Lower leg skin (tissue), 3 donors: ENCODE measurements around the gene CYB5RL.

Experiments used
- POLR2A ChIP-seq, 2 donors: fragments of 450-650 bp; IDR thresholded peaks; one replicate each; pipeline ENCODE4 v1.6.1; 2016 to 2017; ENCODE audit warnings: antibody characterized with exemption in 2 of 2, mild to moderate bottlenecking in 1 of 2, moderate library complexity in 1 of 2
- TF ChIP-seq, protein P1 (sequence below), 3 donors: fragments of 450-650 bp; IDR thresholded peaks; one replicate each; pipeline ENCODE4 v1.5.1; 2016; ENCODE audit warnings: antibody characterized with exemption in 3 of 3, mild to moderate bottlenecking in 3 of 3, moderate library complexity in 2 of 3

- TF ChIP-seq POLR2A (IDR thresholded peaks at IDR 0.05) = no peak
- TF ChIP-seq, protein P1, sequence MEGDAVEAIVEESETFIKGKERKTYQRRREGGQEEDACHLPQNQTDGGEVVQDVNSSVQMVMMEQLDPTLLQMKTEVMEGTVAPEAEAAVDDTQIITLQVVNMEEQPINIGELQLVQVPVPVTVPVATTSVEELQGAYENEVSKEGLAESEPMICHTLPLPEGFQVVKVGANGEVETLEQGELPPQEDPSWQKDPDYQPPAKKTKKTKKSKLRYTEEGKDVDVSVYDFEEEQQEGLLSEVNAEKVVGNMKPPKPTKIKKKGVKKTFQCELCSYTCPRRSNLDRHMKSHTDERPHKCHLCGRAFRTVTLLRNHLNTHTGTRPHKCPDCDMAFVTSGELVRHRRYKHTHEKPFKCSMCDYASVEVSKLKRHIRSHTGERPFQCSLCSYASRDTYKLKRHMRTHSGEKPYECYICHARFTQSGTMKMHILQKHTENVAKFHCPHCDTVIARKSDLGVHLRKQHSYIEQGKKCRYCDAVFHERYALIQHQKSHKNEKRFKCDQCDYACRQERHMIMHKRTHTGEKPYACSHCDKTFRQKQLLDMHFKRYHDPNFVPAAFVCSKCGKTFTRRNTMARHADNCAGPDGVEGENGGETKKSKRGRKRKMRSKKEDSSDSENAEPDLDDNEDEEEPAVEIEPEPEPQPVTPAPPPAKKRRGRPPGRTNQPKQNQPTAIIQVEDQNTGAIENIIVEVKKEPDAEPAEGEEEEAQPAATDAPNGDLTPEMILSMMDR (IDR thresholded peaks at IDR 0.05) = no peak
These were observed 39.2 kb upstream of the CYB5RL start for GRCh38 chr1:54239035-54239383.
